Measurements from ENCODE around the gene DYNLT2.
A peak's percentile ranks its signal among the peaks of the same experiment; 100 is the strongest.

DYNLT2 gene

GRCh38 chr6:169738976-169739529 is 12.3 kb downstream of the DYNLT2 start:
- no peak for DNase-seq (ENCODE audit: low read depth in 2 of 2)

GRCh38 chr6:169738204-169738975 is 13.0 kb downstream of the DYNLT2 start:
- no peak for DNase-seq (ENCODE audit: low read depth in 2 of 2)

GRCh38 chr6:169729961-169730360 is 21.4 kb downstream of the DYNLT2 start:
- DNase-seq (ENCODE audit: low read depth in 2 of 2): no peak

- DNase-seq (ENCODE audit: low read depth in 2 of 2): no peak
These were observed 24.4 kb downstream of the DYNLT2 start for GRCh38 chr6:169726963-169727362.

- DNase-seq (ENCODE audit: low read depth in 2 of 2): no peak
These were observed 25.3 kb downstream of the DYNLT2 start for GRCh38 chr6:169726049-169726400.

- DNase-seq (ENCODE audit: low read depth in 2 of 2): no peak
These were observed 26.0 kb downstream of the DYNLT2 start for GRCh38 chr6:169725125-169726048.

GRCh38 chr6:169724494-169725124 is 26.8 kb downstream of the DYNLT2 start, which contains the start of gene PHF10:
PHF10 (minus strand) TSS chr6:169724500; CDS start chr6:169723931, 569 bp downstream.
- DNase-seq (ENCODE audit: low read depth in 2 of 2): peak; percentile 51 to 61

GRCh38 chr6:169723991-169724493 is 27.3 kb downstream of the DYNLT2 start:
- peak; percentile 13 to 24 for DNase-seq (ENCODE audit: low read depth in 2 of 2)

GRCh38 chr6:169723200-169723909 is 28.0 kb downstream of the DYNLT2 start:
- peak; percentile 49 to 50 for DNase-seq (ENCODE audit: low read depth in 2 of 2)

GRCh38 chr6:169722362-169723199 is 28.8 kb downstream of the DYNLT2 start:
- DNase-seq (ENCODE audit: low read depth in 2 of 2): peak in 1 of 2 donors; percentile 9

- no peak for DNase-seq (ENCODE audit: low read depth in 2 of 2)
These were observed 31.0 kb downstream of the DYNLT2 start for GRCh38 chr6:169720207-169720855.

GRCh38 chr6:169719117-169719516 is 32.3 kb downstream of the DYNLT2 start:
- no peak for DNase-seq (ENCODE audit: low read depth in 2 of 2)

- DNase-seq (ENCODE audit: low read depth in 2 of 2): no peak
These were observed 36.8 kb downstream of the DYNLT2 start for GRCh38 chr6:169714595-169714994.

- DNase-seq (ENCODE audit: low read depth in 2 of 2): no peak
These were observed 37.2 kb downstream of the DYNLT2 start for GRCh38 chr6:169714178-169714577.

GRCh38 chr6:169710009-169710408 is 41.4 kb downstream of the DYNLT2 start:
- DNase-seq (ENCODE audit: low read depth in 2 of 2): no peak

GRCh38 chr6:169709293-169709692 is 42.1 kb downstream of the DYNLT2 start:
- no peak for DNase-seq (ENCODE audit: low read depth in 2 of 2)

GRCh38 chr6:169707772-169708171 is 43.6 kb downstream of the DYNLT2 start:
- no peak for DNase-seq (ENCODE audit: low read depth in 2 of 2)

- DNase-seq (ENCODE audit: low read depth in 2 of 2): no peak
These were observed 48.5 kb downstream of the DYNLT2 start for GRCh38 chr6:169702840-169703246.

Measured in stimulated activated CD8-positive, alpha-beta memory T cell treated with anti-CD3 and anti-CD28 coated beads, Interleukin-15, amount 100 ng/mL, for 48 hours (primary cell).